ENCODE results near the gene CDK8.

Gene CDK8

GRCh38 chr13:26323127-26323526 is 69.2 kb downstream of the CDK8 start:
- DNase-seq: no peak

GRCh38 chr13:26323764-26324163 is 69.8 kb downstream of the CDK8 start:
- DNase-seq: no peak

DNA sequence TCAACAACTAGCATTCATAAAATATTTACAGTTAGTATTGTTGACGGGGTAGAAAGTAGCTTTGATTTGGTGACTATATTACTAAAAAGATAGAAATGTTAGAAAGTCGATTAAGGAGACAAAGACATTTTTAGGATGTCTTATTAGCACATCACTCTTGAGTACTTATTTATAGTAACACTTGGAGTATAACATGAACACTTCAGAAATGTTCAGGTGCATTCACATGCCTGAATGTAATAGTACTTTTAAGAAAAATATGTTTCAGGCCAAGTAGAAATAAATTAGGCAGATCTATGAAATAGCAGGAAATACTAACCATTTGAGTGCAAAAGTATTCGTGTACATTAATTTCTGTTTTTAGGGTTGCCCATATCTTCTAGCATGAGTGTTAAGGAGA is 70.4 kb downstream of the CDK8 start:
- DNase-seq: no peak

DNA sequence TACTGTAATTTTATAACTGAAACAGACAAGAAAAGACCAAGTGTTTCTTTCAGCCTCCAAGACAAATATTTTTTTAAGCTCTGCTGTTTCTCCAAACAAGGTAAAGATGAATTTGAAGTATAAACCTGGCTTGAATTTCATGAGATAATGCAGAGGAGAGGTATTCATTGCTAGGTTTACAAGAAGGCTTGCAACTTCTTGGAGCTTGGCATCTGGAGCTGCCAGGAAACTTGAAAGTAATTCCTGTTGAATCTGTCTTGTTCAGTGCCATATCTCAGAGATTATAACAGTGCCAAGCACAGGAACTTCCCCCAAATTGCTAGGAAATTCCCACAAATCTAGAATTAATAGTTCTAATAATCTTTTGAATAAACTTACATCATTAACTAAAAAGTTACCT is 70.9 kb downstream of the CDK8 start:
- DNase-seq: no peak

GRCh38 chr13:26325876-26326275 is 71.9 kb downstream of the CDK8 start:
- no peak for DNase-seq

- no peak for DNase-seq
Measured at GRCh38 chr13:26326562-26326961, 72.6 kb downstream of the CDK8 start.

GRCh38 chr13:26327940-26328725 is 74.2 kb downstream of the CDK8 start:
- no peak for DNase-seq

DNA sequence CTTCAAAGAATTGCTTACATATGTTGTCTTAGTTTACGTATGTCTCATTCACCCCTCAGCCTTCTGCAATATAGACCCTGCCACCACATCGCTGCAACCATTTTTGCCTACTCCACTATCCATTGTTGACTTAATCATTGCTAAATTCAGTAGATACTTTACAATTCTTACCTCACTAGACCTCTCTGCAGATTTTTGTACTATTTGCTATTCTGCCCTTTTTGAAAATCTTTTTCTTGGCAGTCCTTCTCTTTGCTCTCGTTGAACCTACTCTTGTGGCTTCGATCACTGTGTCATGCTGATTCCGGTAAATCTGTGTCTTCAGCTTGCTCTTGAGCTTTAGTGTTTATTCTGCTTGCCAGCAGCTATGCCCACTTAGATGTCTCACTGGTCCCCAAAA is 81.2 kb downstream of the CDK8 start:
- DNase-seq: no peak

GRCh38 chr13:26340807-26341206 is 86.9 kb downstream of the CDK8 start:
- peak; percentile 32 for DNase-seq

GRCh38 chr13:26342898-26343297 is 89.0 kb downstream of the CDK8 start:
- DNase-seq: no peak

DNA sequence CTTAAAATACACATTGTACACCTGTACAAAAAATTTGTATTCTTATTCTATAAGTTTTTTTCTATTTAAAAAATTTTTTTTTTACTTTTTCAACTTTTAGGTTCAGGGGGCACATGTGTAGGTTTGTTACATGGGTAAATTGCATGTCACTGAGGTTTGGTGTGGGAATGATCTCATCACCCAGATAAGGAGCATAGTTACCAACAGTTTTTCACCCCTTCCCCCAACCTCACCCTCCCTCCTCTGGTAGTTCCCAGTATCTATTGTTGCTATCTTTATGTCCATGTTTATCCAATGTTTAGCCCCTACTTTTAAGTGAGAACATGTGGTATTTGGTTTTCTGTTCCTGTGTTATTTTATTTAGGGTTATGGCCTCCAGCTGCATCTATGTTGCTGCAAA is 89.9 kb downstream of the CDK8 start:
- no peak for DNase-seq

GRCh38 chr13:26344980-26345379 is 91.1 kb downstream of the CDK8 start:
- peak; percentile 25 for DNase-seq

DNA sequence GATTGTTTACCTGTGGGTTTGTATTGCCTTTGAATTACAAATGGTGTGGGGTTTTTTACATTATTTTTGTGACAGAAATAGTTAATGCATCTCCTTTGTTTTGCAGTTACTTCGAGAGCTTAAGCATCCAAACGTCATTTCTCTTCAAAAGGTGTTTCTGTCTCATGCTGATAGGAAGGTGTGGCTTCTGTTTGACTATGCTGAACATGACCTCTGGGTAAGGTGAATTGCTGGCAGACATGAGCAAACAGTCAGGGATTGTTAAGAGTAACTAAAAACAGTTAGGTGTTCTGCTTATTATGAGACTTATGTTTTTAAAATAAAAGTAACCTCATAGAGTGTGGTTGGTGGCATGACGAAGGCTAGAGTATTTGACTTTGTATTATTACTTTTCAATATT is 95.0 kb downstream of the CDK8 start:
- DNase-seq: no peak

- no peak for DNase-seq
Measured at GRCh38 chr13:26362261-26362660, 108.3 kb downstream of the CDK8 start.

GRCh38 chr13:26370553-26370952 is 116.6 kb downstream of the CDK8 start:
- no peak for DNase-seq

- DNase-seq: no peak
Measured at GRCh38 chr13:26372747-26373146, 118.8 kb downstream of the CDK8 start.

DNA sequence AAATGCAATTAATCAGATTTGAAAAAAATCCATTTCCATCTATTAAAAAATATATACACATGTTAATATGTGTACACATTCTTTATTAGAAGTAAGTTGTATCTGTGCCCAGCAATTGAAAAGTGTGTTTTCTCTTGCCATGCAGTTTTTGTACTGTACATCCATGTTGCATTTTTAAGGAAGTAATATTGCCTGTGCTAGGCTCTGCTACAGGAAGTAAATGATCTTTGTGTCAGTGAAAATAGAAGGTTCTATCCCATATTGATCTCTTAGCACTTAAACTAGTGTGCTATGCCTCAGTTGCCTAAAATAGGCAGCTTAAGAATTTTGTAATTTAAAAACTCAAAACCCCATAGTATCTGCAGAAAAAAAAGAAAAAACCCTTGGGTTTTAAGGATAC is 122.5 kb downstream of the CDK8 start:
- DNase-seq: no peak

GRCh38 chr13:26377038-26377437 is 123.1 kb downstream of the CDK8 start:
- DNase-seq: peak; percentile 22

DNA sequence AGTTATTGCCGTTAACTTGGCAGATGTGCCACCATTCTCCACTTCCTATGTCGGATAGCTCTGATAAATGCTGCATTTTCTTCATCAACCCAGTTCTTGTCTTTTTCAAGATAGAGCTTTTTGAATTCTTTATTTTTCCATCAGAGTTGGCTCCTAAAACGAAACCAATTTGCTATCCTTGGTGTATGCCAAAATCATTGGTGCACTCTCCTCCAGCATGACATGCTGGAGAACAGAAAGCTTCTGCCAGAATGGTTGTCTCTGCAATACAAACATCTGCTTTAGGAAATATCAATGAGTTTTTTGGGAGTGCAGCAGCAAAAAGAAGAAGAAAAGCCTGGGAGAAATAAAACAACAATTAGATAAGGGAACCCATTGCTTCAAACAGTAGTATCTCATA is 124.2 kb downstream of the CDK8 start:
- DNase-seq: no peak

DNA sequence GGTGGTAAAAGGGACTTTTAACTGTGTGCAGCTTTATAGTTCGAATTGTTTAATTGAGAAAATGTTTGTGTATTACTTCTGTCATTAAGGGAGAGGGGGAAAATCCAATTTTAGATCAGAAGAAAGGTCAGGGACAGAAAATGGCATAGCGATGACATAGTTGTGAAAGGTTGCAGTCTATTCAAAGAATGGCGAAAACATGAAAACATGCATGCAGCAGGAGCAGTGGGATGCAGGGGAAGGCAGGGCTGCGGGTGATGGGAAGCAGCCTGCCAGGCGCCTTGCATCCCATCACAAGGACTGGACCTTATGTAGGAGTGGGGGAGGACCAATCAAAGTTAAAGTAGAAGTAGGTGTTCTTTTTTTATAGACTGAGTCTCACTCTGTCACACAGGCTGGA is 125.9 kb downstream of the CDK8 start:
- no peak for DNase-seq

DNA sequence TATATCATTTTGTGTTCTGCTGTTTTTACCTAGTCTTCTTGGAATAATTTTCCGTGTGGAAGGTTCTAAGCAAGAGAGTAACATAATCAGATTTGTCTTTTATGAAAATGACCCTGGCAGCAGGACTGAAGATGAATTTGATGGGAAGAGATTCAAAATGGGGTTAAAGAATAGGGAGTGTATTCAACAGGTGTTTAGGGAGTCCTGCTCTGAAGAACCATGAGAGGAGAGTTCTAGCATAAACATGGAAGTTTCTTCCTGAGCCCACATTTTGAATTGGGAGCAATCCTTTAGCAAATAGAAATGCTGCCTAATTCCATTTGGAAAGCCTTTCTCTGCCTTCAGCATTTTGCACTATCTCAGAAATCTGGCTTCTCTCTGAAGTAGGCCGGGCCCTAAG is 127.0 kb downstream of the CDK8 start:
- no peak for DNase-seq

GRCh38 chr13:26382366-26382765 is 128.4 kb downstream of the CDK8 start:
- no peak for DNase-seq

DNA sequence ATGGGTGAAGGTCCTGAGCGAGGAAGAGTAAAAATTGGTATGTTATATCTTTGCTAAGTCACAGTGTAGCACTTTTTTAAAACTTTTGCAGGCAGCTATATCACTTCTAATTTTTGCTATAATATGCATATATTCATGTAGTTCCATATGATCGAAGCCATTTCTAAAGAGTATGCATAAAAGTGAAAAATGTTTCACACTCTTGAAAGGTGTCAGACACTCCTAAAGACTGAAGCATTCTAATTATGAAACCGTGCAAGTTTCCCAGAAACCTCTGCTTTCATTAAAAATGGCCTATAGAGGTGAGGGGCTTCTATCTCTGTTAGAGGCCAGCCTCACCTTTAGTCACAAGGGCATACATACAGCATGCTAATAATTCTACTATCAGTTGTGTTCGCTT is 128.9 kb downstream of the CDK8 start:
- DNase-seq: no peak

DNA sequence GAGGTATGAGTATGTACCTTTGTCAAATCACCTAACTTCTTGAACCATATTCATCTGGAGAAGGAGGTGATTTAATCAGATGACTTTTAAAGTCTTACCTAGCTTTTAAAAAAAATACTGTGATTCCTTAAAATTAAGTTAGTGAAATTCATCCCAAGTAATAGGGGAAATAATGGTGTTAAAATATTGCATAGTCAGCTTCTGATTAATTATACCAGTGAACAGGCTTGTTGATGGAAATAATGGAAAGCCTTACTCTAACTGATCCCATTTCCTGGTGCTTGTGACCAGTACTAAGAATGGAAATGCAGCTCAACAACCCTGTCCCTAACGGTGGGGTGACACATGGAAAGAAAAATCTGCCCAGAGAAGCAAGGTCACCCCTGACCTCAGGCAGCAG is 130.7 kb downstream of the CDK8 start:
- no peak for DNase-seq

DNA sequence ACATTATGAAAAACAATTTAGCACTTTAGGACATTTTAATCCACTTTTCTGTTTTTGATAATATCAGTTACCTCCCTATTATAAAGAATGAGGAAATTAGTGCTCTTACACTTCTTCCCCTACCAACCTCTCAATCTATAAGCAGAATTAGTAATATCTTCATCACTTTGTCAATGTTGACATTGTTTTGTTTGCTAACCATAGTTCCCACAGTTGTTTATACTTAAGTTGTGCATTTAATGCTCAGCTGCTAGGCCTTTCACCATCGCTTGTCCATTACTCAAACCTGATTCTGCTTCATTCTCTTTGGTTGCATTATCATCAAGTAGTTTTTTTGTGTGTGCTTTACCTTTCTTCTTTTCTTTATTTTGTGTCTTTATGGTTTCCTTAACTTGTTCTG is 132.1 kb downstream of the CDK8 start:
- DNase-seq: no peak
